NCI-H748 treated with DMSO at 0.1 percent for 48 hours (cell line): ENCODE data around the gene CSNK1G1.
A peak's percentile ranks its signal among the peaks of the same experiment; 100 is the strongest.
"Not testable (repeated sequence)": the region's sequence is repeated elsewhere in the genome, so short reads cannot be mapped to it uniquely, and the experiment has no call there.

Experiments used
- DNase-seq: peaks from one replicate; lab custom pipeline; 2025; lab: John Stamatoyannopoulos, UW

Gene CSNK1G1

GRCh38 chr15:64349375-64349774 lies 6.6 kb downstream of the CSNK1G1 start:
- DNase-seq: no peak

GRCh38 chr15:64348455-64348854 lies 7.5 kb downstream of the CSNK1G1 start:
- no peak for DNase-seq

GRCh38 chr15:64346242-64346641 lies 9.7 kb downstream of the CSNK1G1 start:
- DNase-seq: not testable (repeated sequence)

- no peak for DNase-seq
These were observed 11.2 kb downstream of the CSNK1G1 start for GRCh38 chr15:64344651-64345294.

GRCh38 chr15:64343841-64344240 lies 12.1 kb downstream of the CSNK1G1 start:
- no peak for DNase-seq

GRCh38 chr15:64343222-64343621 lies 12.8 kb downstream of the CSNK1G1 start:
- no peak for DNase-seq

- no peak for DNase-seq
These were observed 14.0 kb downstream of the CSNK1G1 start for GRCh38 chr15:64341961-64342360.

GRCh38 chr15:64340355-64340754 lies 15.6 kb downstream of the CSNK1G1 start:
- DNase-seq: no peak

GRCh38 chr15:64337761-64338160 lies 18.2 kb downstream of the CSNK1G1 start:
- DNase-seq: no peak

- DNase-seq: peak; percentile 13
These were observed 21.7 kb downstream of the CSNK1G1 start for GRCh38 chr15:64333986-64334929.

- DNase-seq: no peak
These were observed 22.5 kb downstream of the CSNK1G1 start for GRCh38 chr15:64333516-64333915.

GRCh38 chr15:64331668-64332067 lies 24.3 kb downstream of the CSNK1G1 start:
- not testable (repeated sequence) for DNase-seq

- DNase-seq: not testable (repeated sequence)
These were observed 29.0 kb downstream of the CSNK1G1 start for GRCh38 chr15:64326975-64327374.

- DNase-seq: not testable (repeated sequence)
These were observed 29.5 kb downstream of the CSNK1G1 start for GRCh38 chr15:64326458-64326857.

GRCh38 chr15:64324165-64324877 lies 31.7 kb downstream of the CSNK1G1 start:
- DNase-seq: no peak

GRCh38 chr15:64315216-64315615 lies 40.8 kb downstream of the CSNK1G1 start:
- DNase-seq: no peak

- DNase-seq: no peak
These were observed 41.5 kb downstream of the CSNK1G1 start for GRCh38 chr15:64314456-64314855.

- no peak for DNase-seq
These were observed 44.4 kb downstream of the CSNK1G1 start for GRCh38 chr15:64311566-64311965.

GRCh38 chr15:64310036-64310435 lies 45.9 kb downstream of the CSNK1G1 start:
- no peak for DNase-seq

GRCh38 chr15:64305261-64305660 lies 50.7 kb downstream of the CSNK1G1 start:
- no peak for DNase-seq

- DNase-seq: no peak
These were observed 66.4 kb downstream of the CSNK1G1 start for GRCh38 chr15:64289550-64289949.

GRCh38 chr15:64288999-64289398 lies 67.0 kb downstream of the CSNK1G1 start:
- DNase-seq: no peak

GRCh38 chr15:64288577-64288976 lies 67.4 kb downstream of the CSNK1G1 start:
- DNase-seq: no peak
